ENCODE measurements around the gene ERICH2.

ERICH2 gene

DNA sequence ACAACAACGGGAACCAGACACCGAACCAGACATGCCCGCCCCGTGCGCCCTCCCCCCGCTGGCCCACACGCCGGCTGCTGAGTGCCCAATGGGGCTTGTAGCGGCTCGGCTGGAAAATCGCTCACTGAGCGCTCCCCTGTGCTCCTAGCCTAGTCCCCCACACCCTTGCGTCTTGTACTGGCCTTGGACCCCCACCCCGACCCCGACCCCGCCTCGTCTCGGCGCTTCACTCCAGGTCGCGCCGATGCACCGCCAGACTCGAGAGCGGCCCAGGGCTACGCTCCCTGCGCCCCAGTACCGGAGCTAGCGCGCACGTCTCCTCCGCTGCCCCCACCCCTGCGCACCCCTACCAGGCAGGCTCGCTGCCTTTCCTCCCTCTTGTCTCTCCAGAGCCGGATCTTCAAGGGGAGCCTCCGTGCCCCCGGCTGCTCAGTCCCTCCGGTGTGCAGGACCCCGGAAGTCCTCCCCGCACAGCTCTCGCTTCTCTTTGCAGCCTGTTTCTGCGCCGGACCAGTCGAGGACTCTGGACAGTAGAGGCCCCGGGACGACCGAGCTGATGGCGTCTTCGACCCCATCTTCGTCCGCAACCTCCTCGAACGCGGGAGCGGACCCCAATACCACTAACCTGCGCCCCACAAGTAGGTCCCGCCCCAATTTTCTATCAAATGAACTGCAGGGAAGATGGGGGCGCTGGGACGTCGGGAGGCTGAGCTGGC is 48.0 kb downstream of the ERICH2 start:
- FAIRE-seq = no peak

DNA sequence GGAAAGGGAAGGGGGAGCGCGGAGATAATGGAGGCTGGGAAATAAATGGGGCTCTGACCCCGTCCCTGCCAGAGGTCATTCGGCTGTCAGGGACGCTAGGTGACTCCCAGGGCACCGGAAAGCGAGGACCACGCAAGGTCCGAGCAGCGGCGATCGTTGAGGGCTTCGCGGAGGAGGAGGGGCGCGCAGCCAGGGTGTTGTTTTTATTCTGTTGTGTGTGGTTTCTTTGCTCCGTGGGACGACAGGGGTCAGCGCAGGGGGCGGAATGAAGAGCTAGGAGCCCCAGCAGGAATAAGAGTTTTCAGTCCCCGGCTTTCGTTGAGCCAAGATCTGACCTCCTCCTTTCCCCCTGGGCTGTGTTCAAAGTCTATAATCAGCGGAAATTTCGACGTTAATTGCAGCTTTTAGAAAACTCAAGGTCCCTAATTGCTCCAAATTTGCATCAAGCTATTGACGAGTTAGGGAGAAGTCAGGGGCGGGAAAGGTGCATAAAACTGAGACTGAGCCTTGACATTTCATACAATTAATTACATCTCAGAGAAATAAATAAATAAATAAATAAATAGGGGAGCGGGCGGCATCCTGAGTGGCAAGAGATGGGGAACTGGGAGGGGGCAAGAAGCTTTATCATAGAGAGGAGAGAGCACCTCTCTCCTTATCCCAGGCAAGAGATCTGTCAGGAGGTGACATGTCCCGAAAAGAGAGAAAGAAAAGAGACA is 48.7 kb downstream of the ERICH2 start:
- no peak for FAIRE-seq

GRCh38 chr2:170819680-170820664 is 49.8 kb downstream of the ERICH2 start:
- FAIRE-seq = no peak

DNA sequence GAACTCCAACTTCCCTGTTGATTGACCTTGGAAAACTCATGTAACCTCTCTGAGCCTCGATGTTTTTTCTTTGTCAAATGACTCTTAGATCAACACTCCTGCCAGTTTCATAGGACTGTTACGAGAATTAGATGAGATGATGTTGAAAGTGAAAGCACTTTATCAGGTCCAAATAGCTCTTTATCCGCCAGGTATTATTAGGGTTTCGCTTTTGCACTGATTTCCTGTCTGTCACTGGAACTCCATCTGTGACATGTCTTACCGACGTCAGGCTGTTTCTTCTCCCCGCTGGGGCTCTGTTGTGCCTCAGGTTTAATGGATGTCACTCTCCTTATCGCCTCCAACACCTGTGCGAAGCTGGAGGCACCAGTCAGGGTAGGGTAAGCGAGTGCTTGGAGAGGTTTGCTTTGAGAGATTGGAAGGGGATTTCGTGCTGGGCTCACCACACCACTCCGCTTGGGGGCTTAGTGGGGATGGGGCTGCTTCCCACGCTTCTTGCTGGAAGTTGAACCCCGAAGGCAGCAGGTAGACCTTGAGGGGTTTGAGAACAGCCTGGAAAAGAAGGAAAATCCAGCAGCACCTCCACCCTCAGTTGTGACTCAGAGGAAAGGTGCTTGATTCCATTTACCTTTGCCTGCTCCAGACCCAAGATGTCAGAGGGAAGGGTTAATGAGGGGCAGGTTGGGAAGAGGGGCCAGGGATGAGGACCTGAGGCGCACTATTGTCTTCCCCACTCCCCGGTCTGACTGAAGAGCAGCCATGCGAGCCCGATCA is 50.8 kb downstream of the ERICH2 start:
- no peak for FAIRE-seq

GRCh38 chr2:170821531-170822289 is 51.5 kb downstream of the ERICH2 start:
- FAIRE-seq = no peak

- FAIRE-seq = no peak
These were observed 52.3 kb downstream of the ERICH2 start for GRCh38 chr2:170822290-170823087.

DNA sequence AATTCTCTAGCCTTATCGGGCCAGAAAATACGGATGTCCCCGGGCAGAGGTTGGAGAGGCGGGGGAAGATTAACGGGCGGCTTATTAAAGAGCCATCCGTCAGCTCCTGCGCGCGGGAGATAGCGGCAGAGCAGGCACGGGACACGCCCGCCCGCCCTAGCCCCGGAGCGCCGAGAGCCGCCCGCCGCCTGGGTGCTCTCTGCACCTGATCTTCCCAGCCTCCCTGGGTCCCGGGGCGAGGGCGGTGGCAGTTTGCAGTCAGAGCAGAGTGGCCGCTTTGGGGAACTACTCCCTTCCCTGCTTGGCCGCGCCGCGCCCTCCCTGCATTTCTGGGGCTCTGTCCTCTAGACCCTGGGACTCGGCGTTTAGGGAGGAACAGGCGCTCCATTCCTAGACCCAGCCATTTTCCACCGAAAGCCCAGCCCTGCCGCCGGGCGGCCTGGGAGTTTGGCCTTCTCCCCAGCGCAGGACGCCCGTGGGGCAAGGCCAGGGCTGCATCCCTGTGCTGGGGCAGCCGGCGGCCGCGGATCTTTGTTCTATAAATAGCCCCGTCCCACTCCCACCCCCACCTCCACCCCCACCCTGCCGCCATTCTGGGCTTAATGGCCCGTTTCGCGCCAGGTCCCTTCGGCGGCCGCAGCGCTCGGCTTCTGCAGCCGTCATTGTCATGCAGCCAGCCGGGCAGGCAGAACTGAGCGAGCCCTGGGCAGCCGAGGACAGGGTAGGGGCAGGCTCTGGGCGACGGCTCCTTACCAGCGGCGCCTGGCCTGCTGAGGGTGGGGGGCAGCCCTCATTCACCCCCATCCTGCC is 53.1 kb downstream of the ERICH2 start:
- FAIRE-seq = no peak

GRCh38 chr2:170823898-170824215 is 53.7 kb downstream of the ERICH2 start:
- FAIRE-seq = no peak

DNA sequence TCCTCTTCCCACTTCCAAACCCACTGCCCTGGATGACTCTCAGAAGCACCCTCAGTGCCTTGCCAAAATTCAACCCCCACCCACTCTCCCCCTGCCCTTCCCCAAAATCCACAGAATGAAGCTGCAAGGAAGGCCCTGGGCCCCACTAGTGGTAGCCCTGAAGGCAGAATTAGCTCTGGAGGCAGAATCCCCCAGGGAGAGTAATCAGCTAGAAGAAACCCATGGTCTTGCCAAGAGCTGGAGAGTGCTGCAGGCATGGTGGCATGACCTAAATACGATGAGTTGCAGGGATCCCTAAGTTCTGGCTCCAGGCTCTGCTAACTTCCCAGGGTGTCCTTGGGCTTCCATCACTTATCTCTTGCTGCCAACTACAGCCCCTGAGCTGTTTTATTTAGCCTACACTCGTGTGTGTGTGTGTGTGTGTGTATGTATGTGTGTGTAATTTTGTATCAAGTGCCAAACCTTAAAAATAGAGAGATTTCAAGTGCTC is 54.4 kb downstream of the ERICH2 start:
- FAIRE-seq = no peak

DNA sequence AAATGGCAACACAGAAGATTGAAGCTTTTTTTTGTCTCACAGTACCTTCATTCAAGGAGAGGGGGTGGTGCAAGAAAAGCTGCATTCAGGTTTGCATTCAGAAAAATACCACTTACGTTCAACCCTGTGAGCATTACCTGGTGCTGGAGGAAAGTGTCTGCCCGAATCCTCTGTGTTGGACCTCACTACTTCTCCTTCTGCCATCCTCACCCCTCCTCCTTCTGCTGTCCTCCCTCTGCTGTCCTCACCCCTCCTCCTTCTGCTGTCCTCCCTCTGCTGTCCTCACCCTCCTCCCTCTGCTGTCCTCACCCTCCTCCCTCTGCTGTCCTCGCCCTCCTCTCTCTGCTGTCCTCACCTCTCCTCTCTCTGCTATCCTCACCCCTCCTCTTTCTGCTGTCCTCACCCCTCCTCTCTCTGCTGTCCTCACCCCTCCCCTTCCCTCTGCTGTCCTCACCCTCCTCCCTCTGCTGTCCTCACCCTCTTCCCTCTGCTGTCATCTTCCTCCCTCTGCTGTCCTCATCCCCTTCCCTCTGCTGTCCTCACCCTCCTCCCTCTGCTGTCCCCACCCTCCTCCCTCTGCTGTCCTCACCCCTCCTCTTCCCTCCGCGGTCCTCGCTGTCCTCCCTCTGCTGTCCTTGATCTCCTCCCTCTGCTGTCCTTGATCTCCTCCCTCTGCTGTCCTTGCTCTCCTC is 57.8 kb downstream of the ERICH2 start:
- FAIRE-seq = no peak

GRCh38 chr2:170828533-170828916 is 58.3 kb downstream of the ERICH2 start:
- FAIRE-seq = no peak

- FAIRE-seq = no peak
These were observed 58.9 kb downstream of the ERICH2 start for GRCh38 chr2:170829036-170829435.

DNA sequence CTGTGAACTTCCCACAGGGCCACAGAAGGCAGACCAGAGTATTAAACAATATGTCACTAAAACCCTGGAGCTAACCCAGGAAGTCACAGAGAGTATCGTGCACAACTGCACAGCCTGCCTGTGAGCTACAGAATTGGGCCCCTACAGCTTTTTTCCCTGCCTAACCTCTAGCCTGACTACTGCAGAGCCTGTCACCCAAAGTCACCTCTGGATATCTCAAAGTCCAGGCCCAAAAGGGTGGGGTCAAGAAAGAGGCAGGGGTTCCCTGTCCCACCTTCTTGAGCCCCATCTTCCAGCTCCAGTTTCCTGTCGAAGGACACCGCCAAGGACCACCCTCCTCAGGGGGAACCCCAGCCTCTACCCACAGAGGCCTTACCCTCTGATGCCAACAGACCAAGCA is 60.0 kb downstream of the ERICH2 start:
- FAIRE-seq = no peak

- no peak for FAIRE-seq
These were observed 60.9 kb downstream of the ERICH2 start for GRCh38 chr2:170831115-170831514.

- no peak for FAIRE-seq
These were observed 65.8 kb downstream of the ERICH2 start for GRCh38 chr2:170836027-170836426.

DNA sequence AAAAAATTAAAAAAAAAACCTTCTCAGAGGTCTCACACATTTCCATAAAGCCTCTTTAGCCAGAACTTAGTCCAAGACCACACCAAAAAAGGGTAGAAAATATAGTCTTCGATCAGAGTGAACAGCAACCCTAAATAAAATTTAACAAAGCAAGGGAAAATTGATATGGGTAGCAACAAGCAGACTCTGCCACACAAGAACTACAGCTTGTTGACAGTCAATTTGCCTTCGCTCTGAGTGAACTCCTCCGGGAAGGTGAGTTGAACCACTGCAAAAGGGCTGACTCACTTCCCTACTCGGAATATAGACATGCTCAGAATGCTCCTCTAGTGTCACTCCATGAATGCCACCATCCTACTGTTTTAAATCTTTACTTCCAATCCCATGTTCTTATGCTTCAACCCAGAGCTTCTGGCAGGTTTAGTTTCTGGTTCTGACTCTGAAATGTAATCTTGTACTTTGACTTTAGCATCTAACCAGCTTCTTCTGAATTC is 70.6 kb downstream of the ERICH2 start:
- no peak for FAIRE-seq

DNA sequence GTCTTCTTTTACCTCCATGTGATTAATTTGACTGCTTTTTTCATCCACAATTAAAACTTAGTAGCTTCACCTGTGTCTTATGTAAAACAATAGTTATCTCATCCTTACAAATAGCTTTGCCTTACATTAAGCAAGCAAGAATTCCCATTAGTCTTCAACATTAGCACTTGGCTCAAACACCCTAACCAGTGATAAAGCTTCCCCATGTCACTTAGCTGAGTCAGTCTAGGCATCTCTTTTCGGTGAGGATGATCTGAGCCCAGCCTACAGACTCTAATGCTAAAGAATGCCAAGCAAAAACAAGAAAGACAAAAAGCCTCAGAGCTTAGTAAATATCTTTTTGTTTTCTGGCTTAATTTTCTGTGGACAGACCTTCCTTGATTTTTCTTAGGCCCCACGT is 72.6 kb downstream of the ERICH2 start:
- FAIRE-seq = no peak

DNA sequence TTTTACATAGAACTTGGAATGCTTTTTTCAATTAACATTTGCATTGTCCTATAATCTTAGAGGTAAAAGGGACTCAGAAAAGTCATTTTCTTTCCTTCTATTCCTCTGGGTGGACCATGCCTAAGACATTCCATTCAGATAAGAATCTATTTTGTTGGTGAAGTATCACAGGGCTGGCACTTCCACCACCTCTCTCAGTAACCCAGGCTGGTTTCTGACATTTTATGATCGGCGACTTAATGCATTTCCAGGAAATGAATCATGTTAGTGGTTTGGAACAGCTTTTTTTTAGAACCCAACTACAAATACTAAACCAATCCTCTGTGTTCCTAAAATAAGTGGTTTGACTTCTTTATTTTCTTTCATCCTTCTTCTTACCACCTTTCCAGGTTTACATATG is 73.5 kb downstream of the ERICH2 start:
- FAIRE-seq = no peak

DNA sequence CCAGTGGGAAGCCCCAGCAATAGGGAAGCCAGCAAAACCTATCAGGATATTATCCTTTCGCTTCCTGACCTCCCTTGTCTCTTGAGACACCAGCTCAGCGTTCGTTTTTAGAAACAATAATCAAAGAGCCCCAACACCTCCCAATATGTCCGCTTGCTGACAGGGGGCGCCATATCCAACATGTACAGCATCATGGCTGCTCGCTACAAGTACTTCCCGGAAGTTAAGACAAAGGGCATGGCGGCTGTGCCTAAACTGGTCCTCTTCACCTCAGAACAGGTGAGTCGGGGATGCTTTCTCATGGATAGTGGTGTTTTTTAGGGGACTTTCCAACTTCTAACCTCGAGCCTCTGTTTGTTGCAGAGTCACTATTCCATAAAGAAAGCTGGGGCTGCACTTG is 75.2 kb downstream of the ERICH2 start:
- FAIRE-seq = no peak

All from colon (tissue), 2 donors.